NT2/D1 (cell line): ENCODE data around the gene EIF4G3.
"Not testable (repeated sequence)": the region's sequence is repeated elsewhere in the genome, so short reads cannot be mapped to it uniquely, and the experiment has no call there.

ENCODE experiments used
- YY1 ChIP-seq: IDR thresholded peaks from 2 replicates; pipeline ENCODE4 v1.6.1; 2011; ENCODE audit not compliant: insufficient read length, insufficient read depth
- ZNF274 ChIP-seq: IDR thresholded peaks from 2 replicates; pipeline ENCODE4 v1.6.1; 2011; ENCODE audit warnings: mild to moderate bottlenecking, low read depth, low read length

GRCh38 chr1:21201238-21201637 is 24.5 kb upstream of the EIF4G3 start:
- not testable (repeated sequence) for TF ChIP-seq YY1, ZNF274
